Measurements from ENCODE around the gene C5orf15.
A peak's percentile ranks its signal among the peaks of the same experiment; 100 is the strongest.
"Not testable (repeated sequence)": the region's sequence is repeated elsewhere in the genome, so short reads cannot be mapped to it uniquely, and the experiment has no call there.

The C5orf15 gene

DNA sequence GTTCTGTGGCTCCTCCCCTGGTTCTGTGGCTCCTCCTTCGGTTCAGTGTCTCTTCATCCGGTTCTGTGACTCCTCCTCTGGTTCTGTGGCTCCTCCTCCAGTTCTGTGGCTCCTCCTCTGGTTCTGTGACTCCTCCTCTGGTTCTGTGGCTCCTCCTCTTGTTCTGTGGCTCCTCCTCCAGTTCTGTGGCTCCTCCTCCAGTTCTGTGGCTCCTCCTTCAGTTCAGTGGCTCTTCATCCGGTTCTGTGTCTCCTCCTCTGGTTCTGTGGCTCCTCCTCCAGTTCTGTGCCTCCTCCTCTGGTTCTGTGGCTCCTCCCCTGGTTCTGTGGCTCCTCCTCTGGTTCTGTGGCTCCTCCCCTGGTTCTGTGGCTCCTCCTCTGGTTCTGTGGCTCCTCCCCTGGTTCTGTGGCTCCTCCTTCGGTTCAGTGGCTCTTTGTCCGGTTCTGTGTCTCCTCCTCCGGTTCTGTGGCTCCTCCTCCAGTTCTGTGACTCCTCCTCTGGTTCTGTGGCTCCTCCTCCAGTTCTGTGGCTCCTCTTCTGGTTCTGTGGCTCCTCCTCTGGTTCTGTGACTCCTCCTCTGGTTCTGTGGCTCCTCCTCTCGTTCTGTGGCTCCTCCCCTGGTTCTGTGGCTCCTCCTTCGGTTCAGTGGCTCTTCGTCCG, 32.3 kb downstream of the C5orf15 start:
- DNase-seq: not testable (repeated sequence)

DNA sequence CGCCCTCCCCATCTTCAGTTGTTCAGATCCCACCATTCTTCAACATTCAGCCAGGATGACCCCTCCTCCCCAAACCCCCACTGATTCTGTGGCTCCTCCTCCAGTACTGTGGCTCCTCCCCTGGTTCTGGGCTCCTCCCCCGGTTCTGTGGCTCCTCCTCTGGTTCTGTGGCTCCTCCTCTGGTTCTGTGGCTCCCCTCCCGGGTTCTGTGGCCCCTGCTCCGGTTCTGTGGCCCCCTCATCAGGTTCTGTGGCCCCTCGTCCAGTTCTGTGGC, 32.8 kb downstream of the C5orf15 start:
- DNase-seq: no peak

DNA sequence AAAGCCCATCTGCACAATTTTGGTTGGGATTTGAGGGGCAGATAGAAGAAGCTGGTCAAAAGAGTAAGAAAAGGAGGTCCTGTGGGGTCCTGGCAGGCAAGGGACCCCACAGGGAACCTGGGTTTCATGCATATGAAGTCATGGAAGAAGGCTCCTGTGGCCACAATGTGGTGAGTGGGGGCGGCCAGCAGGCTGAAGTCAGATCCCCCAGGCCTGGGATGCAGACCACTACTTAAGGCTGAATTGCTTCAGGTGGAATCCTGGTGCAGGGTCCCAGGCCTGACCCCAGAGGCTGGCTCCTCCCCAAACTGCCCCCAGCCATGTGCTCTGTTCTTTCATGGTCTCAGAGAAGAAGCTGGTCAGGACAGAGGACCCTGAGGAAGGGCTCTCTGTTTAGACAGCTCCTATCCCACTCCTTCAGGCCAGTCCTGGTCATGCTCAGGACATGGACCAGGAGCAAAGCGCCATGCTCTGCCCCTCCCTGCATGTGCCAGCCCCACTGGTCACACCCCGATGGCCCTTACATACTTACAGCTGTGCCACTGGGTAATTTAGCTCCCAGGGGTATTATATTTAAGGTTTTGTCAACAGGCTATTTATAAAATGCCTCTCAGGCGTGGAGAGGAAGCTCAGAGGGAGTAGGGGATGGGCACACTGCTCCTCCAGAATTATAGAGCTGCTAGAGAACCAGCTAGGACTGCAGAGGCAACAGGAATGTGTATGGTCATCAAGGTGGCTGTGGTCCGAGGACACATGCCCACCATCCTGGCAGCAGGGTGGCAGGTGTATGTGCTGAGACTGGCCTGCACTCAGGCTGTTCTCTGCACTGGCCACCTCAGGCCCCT, 33.4 kb downstream of the C5orf15 start:
- DNase-seq: peak; percentile 6

DNA sequence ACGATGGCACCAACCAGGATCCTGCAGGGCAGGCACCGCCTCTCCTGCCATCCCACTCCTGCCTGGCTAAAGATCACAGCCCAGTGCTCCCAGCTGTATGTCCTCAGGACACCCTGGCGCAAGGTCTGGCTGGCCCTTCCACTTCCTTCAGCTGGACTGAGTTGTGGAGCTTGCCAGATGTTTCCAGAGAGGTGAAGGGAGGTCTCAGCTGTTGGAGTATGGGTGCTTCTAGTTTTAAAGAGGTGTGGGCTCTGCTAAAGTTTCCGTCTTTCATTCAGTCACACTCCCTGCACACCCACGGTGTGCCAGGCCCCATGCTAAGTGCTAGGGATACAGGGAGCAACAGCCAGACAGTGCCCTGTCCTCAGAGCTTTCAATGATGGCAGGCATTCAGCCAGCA, 34.1 kb downstream of the C5orf15 start:
- no peak for DNase-seq

DNA sequence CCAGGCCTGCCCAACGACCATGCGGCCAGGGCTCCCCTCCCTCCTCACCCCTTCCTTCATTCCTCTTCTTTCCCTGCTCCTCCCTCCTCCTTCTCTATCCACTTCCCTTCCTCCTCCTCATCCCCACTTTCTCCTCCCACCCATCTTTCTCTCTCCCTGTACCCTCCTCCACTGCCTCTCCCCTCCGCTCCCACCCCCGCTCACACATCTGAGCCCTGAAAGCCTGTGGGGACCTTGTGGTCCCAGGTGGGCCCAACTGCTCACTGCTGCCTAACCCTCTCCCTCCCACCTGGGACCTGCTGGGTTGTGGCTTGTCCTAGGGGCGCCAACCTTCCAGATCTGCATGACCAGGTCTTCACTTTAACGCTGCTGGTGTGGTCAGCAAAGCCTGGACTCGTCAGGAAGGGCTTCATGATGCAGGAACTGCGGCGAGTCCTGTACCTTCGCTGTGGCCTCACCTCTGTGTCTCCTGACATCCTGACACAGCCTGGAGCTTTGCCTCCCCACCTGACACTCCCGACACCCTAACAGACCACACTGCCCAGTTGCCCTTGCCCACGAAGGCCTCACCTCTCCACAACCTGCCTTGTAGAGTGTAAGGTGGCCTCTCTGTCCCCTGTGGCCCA, 34.6 kb downstream of the C5orf15 start:
- no peak for DNase-seq

DNA sequence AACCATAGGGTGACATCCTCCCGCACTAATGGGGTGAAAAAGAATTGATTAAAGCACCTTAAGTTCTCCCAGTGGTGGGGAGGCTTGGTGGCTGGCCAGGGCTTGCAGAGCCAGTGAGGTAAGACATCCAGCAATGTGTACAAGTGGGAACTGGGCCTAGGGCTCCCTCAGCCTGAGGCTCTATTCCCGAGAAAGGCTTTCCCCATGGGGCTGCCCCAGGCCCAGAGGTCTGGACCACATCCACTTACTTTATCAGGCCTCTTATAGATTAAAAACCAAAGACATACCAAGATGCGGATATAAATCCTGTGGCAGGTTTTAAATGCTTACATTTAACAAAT, 35.3 kb downstream of the C5orf15 start:
- DNase-seq: no peak

DNA sequence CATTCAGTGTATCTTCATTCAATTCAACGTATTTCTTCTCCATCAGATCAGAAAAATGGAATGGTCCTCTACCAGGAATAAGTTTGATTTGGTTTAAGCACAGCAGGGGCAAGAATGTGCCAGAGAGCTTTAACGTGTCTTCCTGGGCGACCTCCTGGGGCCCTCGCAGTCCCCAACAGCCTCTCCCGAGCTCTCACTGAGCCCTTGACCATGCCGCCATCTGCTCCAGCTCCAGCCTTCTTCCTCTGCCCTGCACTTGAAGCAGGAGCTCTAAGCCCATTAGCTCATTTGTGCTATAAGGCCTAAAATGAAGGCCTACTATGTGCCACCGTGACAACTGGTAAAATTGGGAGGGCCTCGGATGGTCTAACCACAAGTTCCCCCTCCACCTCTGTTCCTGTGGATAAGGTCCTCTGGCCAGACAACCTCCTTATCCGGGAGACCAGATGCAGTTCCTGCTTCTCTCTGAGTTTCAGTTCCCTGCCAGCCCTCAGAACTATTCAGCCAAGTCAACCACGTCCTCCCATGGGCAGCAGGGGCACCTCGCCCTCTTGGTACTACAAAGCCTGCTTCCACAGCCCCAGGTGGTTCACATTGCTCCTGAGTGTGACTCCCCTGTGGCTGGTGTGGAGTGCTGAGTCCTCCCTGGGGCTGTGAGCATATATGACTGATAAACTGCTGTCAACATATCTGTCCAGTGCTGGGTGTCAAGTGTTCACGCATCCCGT, 35.8 kb downstream of the C5orf15 start:
- no peak for DNase-seq

DNA sequence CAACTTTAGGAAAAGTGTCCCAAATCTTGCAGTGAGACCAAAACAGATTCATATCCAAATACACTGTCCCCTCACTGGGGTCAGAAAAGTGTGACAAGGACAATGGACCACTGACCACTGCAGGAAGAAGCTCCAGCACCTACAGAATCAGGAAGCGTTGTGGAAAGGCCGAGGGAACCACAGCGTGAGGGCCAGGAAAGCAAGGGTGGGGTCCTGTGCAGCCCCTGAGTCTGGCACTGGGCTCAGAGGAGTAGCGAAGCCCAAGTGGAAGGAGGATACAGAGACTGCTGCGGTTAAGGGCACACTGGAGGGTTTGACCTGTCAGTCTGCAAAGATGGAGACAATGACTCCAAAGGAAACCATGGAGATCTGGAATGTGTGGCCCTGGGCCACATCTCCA, 36.9 kb downstream of the C5orf15 start:
- no peak for DNase-seq

DNA sequence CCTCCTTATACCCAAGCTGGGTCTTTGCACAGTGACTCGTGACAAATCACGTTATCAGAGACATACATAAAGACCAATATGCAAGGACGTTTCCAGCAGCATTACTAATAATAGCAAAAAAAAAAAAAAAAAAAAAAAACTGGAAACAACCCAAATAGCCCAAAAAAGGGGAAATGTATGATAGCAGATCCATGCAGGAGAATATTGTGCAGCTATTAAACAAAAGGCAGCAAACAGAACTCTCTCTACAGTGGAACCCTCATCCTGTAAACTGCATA, 37.7 kb downstream of the C5orf15 start:
- no peak for DNase-seq

DNA sequence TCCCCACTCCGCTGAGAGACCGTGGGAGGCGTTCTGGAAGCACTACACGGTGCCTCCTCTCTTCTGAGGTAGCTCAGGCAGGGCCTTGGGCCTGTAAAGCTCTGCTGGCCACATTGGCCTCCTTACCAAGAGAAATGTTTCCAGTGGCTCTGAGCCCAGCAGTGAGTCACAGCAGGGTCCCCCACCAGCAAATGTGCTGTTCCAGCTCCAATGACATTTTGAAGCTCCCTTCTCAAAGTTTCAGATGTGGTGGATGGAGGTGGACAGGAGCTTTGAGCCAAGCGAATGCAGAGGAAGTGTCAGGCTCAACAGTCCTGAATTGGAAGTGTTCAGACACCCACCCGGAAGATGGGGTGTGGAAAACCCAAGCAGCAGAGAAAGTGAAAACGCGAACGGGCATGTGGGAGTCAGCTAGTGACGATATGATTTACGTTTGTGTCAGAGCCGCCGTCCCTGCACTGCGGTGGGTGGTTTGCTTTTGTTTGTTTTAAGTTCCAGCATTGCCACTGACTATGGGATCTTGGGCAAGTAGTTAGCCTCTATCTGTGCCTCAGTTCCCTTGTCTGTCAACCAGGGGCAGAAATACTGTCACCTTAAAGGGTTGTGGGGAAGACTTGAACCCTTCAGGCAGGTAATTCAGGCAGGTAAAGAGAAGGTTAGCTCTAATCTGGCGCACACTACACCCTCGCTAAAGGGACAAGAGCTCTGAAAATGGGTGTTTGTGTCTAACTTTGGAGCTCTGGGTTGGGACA, 38.2 kb downstream of the C5orf15 start:
- DNase-seq: no peak

DNA sequence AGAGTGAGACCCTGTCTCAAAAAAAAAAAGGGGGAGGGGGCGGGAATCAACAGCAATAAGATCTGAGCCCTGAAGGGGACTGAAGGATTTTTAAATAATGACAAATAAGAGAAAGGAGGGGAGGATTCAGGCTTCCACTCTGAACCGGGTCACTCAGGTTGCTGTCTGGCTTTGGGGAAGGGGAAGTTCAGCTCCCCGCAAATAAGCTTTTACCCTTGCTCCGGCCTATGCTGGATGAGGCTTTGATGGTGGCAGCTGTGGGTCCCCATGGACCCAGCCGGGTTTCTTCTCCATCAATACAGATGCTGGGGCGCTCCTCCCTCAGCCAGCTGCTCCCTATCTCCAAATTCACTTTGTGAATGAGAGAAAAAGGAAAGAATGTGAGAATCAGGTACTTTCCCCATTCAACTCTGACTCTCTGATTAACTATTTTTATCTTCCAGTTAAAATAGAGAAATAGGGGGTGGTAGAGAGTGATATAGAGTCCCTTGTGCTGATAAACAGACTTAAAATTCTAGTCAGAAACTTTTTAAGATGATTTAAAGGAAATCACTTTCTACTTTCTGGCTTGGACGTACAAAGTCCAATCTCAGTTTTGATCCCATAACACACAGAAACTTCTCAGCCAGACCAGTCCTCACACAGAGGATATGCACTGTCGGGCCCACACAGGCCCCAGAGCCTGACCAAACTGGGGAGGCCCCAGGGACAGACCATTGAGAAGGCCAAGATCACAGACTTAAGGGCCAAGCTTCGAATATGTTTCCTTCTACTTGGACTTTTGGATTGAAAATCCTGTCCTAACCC, 39.6 kb downstream of the C5orf15 start:
- no peak for DNase-seq

DNA sequence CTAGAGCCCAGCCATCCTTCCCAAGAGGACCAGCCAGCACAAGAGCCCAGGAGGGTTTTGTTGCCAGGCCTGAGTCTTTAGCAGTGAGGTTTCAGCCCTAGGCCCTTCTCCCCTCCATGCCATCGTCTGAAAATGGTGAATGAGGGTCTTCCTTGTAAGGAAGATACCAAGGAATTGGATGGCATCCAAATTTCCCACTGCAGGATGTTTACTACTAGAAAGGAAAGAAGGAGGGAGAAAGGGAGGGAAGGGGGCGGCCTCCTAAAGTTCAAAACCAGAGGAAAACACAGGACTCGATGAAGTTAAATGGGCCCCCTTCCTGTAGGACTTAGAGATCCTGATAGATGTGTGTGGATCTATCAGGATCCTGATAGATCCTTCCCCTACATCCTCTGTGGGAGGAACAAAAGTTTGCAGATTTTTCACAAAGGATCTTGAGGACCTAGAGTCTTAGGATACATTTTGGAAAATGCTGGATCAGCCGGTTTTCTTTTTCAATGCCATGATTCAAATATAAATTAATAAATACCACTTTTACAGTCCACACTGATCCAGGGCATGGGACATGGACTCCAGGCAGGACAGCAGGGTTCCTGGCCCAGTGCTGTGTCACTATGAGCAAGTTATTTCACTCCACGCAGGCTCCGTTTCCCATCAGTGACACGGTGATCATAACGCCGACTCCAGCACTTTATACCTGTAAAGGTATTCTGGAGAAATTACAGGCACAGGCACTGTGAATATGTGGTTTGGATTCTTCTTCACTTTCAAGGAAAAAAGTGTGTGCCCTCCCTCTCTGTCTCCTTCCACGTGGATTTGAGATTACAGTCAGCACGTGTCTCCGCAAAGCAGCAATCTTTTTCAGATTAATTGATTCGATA, 40.9 kb downstream of the C5orf15 start:
- DNase-seq: no peak

DNA sequence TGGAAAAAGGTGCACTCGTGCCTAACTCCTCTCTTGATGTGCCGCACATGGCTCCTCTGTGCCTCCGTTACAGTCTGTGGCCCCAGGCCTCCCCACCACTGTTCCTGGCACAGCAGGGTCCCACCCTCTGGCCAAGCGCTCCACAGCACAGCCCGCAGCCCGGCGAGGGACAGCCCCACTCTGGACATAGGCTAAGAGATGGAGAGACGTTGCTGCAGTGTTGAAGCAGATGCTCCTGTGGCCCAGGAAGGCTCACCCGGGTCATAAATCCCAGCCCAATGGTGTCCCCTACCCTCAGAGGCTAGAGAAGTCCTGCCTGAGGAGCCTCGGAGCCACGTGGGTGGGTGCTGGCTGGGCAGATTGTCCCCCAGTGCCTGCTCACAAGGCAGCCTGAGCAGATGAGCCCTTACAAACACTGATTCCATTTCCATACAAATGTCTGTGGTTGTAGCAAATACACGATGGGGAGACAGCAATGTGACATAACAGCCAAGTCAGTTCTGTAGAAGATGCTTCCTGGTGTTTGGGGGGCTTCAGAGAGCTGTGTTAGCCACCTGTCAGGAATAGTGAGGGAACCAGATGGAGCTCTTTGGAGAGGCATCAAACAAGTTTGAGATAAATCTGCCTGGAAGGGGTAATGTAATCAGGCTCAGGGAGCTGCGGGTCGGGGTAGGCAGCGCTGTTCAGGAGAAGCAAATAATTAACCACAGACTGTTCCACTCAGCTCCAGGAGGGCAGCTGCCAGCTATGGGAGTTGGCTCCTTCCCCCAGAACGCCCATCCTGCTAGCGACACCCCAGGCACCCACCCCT, 41.7 kb downstream of the C5orf15 start:
- DNase-seq: no peak

DNA sequence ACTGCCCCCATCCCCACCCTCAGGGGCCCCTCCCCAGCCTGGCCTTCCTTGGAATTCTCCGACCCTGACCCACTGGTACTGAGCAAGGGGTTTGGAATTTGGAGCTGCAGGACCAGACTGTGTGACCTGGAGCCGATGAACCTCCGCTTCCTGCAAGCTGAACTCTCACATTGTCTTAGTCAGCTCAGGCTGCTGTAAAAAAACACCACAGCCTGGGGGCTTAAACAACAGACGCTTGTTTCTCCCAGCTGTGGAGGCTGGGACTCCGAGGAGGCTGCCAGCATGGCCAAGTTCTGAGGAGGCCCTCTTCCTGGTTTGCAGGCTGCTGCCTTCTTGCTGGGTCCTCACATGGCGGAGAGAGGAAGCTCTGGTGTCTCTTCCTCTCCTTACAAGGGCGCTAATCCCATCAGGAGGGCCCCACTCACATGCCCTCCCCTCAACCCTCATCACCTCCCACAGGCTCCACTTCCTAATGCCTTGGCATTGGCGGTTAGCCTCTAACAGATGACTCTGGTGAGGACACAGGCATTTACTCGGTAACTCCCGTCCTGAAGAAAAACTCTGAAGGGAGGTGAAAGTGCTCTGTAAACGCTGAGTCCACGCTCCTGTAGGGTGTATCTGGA, 42.4 kb downstream of the C5orf15 start:
- no peak for DNase-seq

DNA sequence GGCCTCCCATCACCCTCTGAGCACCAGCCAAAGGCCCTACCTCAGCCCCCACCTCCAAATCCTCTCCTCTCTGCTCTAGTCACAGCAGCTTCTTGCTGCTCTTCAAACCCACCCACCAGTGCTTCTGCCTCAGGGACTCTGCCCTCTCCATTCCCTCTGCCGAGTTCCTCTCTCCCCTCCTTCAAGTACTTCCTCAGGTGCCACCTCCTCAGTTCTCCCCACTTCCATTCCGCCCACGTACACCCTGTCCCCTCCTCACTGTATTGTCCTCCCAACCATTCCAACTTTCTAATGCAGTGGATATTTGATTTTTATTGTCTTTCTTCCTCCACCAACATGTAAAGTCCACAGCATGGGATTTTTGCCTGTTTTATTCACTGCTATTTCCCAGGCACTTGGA, 43.2 kb downstream of the C5orf15 start:
- DNase-seq: no peak

DNA sequence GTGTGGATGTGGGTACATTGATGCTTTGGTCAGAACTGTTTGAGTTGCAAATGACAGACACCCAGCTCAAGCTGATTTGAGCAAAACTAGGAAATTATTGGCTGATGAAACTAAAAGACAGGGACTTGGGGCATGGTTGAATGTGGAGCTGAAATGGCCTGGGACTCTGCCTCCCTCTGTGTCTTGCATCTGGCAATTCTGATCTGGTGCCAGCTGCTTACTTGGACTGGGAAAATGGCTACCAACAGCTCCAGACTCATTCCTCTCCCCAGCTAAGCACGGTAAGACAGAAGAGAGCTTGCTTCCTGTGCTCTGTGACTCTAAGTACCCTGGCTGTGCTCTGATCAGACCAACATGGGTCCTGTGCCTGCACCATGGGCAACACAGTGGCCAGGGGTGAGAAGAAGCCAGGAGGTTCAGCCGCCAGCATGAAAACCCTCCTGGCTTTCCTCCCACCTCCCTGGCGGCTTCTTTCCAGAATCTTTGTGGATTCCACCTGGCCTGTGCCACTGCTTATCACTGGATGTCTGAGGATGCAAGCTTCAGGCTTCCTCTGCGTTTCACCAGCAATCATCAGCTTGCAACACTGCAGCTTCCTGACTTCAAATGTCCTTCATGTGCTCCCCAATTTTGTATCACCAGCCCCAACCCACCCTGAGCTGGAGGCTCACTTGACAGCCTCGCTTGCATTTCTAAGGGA, 44.1 kb downstream of the C5orf15 start:
- DNase-seq: no peak

DNA sequence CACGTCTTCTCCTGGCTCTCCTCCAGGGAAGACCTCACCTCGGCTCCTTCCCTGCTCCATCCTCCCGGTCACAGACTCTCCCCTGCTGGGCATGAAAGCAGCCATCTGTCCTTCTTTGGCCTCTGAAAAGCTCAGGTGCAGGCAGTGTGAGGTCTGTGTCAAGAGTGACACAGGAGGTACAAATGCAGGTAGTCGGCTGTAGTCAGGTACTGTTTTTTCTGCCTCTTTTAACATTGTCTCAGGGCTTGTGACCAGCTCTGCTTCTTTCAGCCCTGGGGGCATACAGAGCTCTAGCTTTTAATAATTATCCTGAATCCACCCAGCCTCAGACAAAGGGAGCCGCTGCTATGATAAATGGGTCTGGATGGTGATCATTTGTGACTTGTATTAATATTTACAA, 46.4 kb downstream of the C5orf15 start:
- peak; percentile 93 for DNase-seq

DNA sequence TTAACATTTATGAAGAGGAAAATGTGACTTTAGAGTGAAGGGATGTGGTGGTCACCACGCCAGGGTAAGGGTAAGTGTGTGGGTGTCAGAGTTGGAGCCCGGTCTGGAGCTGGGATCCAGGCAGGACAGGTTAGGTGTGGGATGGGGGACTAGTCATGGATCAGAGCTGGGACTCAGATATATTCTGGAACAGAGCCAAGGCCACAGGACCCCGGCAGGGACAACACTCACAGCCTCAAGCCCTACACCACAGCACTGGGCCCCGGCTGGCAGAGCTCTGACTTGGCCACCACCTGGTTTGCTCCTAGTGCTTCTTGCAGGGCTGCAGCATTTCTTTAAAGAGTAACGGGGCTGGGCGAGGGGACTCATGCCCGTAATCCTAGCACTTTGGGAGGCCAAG, 47.4 kb downstream of the C5orf15 start:
- DNase-seq: peak; percentile 18
